Endodermal cell (in vitro differentiated cells): ENCODE measurements around the gene ADCY10. TPM values are rescaled to one million over a fixed set of nuclear protein-coding genes. Genes with fewer than 3 reads are reported as not detected.
A peak's percentile ranks its signal among the peaks of the same experiment; 100 is the strongest.

Experiments
- DNase-seq: peaks from one replicate; pipeline ENCODE4 v3.0.0-alpha.2; 2017
- H3K27ac ChIP-seq: 2 replicates; pipeline ENCODE4 v1.5.1; 2013; ENCODE audit warnings: mild to moderate bottlenecking, low read depth, low read length, moderate library complexity
- H3K27me3 ChIP-seq: 2 replicates; pipeline ENCODE4 v1.6.1; 2013; ENCODE audit warnings: mild to moderate bottlenecking, low read length, moderate library complexity; ENCODE audit not compliant: insufficient read depth, control insufficient read depth, poor library complexity, severe bottlenecking
- H3K36me3 ChIP-seq: 2 replicates; pipeline ENCODE4 v1.7.0; 2013; ENCODE audit warnings: mild to moderate bottlenecking, low read length, moderate library complexity; ENCODE audit not compliant: control insufficient read depth, insufficient read depth
- H3K4me1 ChIP-seq: one replicate; pipeline ENCODE4 v1.7.0; 2013; ENCODE audit warnings: low read length; ENCODE audit not compliant: control insufficient read depth, insufficient read depth
- H3K4me3 ChIP-seq: 2 replicates; pipeline ENCODE4 v1.5.1; 2013; ENCODE audit warnings: mild to moderate bottlenecking, low read length, moderate library complexity
- H3K9ac ChIP-seq: 2 replicates; pipeline ENCODE4 v1.6.1; 2013; ENCODE audit warnings: mild to moderate bottlenecking, low read length, moderate library complexity; ENCODE audit not compliant: poor library complexity, severe bottlenecking; ENCODE audit errors: extremely low read depth
- H3K9me3 ChIP-seq: 2 replicates; pipeline ENCODE4 v1.6.1; 2013; ENCODE audit warnings: mild to moderate bottlenecking, low read length, moderate library complexity; ENCODE audit not compliant: control insufficient read depth
- H3K27ac Mint-ChIP-seq: 2 replicates; pipeline ENCODE4 v1.8.0; 2020; ENCODE audit warnings: mixed read lengths
- H3K27me3 Mint-ChIP-seq: 2 replicates; pipeline ENCODE4 v1.8.0; 2021; ENCODE audit warnings: mild to moderate bottlenecking, mixed read lengths; ENCODE audit not compliant: insufficient read depth
- H3K36me3 Mint-ChIP-seq: 2 replicates; pipeline ENCODE4 v1.8.0; 2020; ENCODE audit warnings: low read depth, mixed read lengths
- H3K4me1 Mint-ChIP-seq: 2 replicates; pipeline ENCODE4 v1.8.0; 2020; ENCODE audit warnings: mixed read lengths
- H3K4me3 Mint-ChIP-seq: 2 replicates; pipeline ENCODE4 v1.8.0; 2020; ENCODE audit warnings: mild to moderate bottlenecking, moderate library complexity, mixed read lengths
- H3K9me3 Mint-ChIP-seq: 2 replicates; pipeline ENCODE4 v1.8.0; 2020; ENCODE audit warnings: mild to moderate bottlenecking, mixed read lengths
- WGBS, 2 experiments: methylation state at CpG; one replicate each; pipeline versions ENCODE4 v1.1.5 to v1.1.7; 2013; ENCODE audit warnings: missing lambda C conversion rate in 2 of 2, mixed read lengths in 1 of 2; ENCODE audit not compliant: insufficient coverage in 1 of 2, insufficient read length in 1 of 2; 5-methylcytosine and 5-hydroxymethylcytosine counted together
- total RNA-seq, 2 donors: library from RNA; stranded (reverse); fragmentation: NEBNext Ultra II Directional in 1 of 2; extraction: Animal tissue kit (Norgen Biotek cat#: 25700) in 1 of 2; gene quantifications; 2 replicates in 1 of 2; 3 replicates in 1 of 2; pipeline ENCODE4 v1.2.1, GENCODE V29; 2021
- TF ChIP-seq, protein P1 (sequence below): fragments of 200-600 bp; sonication (generic); conservative IDR thresholded peaks from 2 replicates; pipeline ENCODE4 v1.5.0; 2021; ENCODE audit warnings: antibody characterized with exemption, mild to moderate bottlenecking

ADCY10 gene
- total RNA-seq, 2 donors from 2014 or later, result 0.13 TPM; not detected in 1

DNA sequence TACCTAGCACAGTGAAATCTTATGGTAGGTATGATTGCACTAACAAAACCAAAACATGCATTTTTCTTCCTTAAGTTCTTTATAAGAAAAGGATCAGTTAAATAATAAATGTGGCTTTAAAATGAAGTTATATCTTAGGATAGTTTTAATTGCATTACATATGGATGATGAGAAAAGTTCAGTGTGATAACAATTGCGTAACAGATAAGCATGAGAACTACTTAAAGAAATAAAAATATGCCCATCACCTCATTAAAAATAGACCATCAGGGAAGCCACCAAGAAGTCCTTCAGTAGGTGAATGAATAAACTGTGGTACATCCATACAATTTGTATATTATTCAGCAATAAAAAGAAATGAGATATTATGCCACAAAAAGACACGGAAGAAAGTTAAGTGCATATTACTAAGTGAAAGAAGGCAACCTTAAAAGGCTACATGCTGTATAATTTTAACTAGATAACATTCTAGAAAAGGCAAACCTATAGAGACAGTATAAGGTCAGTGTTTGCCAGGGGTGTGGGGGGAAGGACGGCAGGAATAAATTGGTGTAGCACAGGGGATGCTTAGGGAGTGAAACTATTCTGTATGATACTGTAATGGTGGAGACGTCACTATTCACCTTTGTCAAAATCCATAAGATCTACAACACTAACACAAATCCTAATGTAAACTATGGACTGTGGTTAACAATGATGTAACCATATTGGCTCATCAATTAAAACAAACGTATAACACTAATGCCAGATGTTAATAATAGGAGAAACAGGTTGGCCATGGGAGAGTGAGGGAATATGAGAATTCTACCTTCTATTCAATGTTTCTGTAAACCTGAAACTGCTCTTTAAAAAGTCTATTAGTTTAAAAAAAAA, 149.2 kb downstream of the ADCY10 start:
- no peaks in the 10 kb centered on the region for H3K4me1 ChIP-seq
- no peak overlapping the region for H3K27ac ChIP-seq
- peaks cover 25% of the 10 kb centered on the region for H3K36me3 ChIP-seq
- Mint-ChIP-seq H3K27ac (no peak overlapping the region), H3K36me3 (peaks cover 31% of the 10 kb centered on the region), H3K4me3 (no peak overlapping the region), H3K27me3 (peaks cover 4% of the 10 kb centered on the region), H3K4me1 (peaks cover 38% of the 10 kb centered on the region), H3K9me3 (no peaks in the 10 kb centered on the region)
- no peaks in the 10 kb centered on the region for H3K27me3 ChIP-seq
- no peak for DNase-seq
- H3K9ac ChIP-seq, result no peak overlapping the region
- WGBS, 2 experiments, result 90 to 100% methylated on average over 1 to 5 of the region's 5 CpGs
- H3K9me3 ChIP-seq, result no peaks in the 10 kb centered on the region
- no peak overlapping the region for H3K4me3 ChIP-seq
- TF ChIP-seq, protein P1, sequence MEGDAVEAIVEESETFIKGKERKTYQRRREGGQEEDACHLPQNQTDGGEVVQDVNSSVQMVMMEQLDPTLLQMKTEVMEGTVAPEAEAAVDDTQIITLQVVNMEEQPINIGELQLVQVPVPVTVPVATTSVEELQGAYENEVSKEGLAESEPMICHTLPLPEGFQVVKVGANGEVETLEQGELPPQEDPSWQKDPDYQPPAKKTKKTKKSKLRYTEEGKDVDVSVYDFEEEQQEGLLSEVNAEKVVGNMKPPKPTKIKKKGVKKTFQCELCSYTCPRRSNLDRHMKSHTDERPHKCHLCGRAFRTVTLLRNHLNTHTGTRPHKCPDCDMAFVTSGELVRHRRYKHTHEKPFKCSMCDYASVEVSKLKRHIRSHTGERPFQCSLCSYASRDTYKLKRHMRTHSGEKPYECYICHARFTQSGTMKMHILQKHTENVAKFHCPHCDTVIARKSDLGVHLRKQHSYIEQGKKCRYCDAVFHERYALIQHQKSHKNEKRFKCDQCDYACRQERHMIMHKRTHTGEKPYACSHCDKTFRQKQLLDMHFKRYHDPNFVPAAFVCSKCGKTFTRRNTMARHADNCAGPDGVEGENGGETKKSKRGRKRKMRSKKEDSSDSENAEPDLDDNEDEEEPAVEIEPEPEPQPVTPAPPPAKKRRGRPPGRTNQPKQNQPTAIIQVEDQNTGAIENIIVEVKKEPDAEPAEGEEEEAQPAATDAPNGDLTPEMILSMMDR, result no peak

DNA sequence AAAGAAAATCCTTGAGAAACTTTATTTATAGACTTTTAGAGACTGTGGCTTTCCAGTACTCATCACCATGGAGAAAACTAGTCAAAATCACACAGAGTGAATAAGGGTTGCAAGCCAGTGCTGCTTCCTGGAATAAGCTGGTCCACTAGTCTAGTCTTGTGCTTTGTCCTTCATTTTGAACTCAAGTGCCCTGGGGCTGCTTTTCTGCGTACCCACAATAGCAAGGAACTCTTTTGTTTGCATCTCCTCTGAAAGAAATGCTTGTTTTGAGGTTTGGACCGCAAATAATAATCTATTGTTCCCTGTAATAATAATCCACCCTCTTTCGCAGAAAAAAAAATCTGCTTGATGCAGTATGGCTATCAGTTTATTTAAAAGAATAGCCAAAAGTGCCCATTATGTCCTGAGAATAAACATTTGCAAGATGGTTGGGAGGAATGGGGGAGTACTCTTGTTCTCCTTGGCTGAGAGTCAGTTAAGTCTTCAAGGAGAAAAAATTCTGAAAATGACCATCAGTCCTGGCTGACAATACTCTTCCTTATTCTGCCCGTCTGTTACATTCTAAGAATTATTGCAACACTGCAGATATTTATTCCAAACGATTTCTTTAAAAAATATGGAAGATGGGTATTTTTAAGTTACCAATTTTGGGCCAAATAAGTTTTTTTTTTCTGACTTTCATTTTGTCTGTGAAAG, 150.3 kb downstream of the ADCY10 start:
- Histone ChIP-seq H3K27me3 (no peaks in the 10 kb centered on the region), H3K27ac (peak overlapping the region; percentile 50), H3K9ac (no peak overlapping the region), H3K4me1 (no peaks in the 10 kb centered on the region), H3K4me3 (no peak overlapping the region), H3K36me3 (peaks cover 17% of the 10 kb centered on the region), H3K9me3 (no peaks in the 10 kb centered on the region)
- H3K27ac Mint-ChIP-seq, result no peak overlapping the region
- H3K27me3 Mint-ChIP-seq, result peaks cover 3% of the 10 kb centered on the region
- WGBS, 2 experiments, result 91% methylated on average over 5 of the region's 5 CpGs; no CpG with 5 or more reads in 1 of the 2 experiments
- H3K9me3 Mint-ChIP-seq, result no peaks in the 10 kb centered on the region
- no peak for DNase-seq
- peaks cover 24% of the 10 kb centered on the region for H3K36me3 Mint-ChIP-seq
- H3K4me1 Mint-ChIP-seq, result peaks cover 32% of the 10 kb centered on the region
- TF ChIP-seq, protein P1, result no peak
- H3K4me3 Mint-ChIP-seq, result no peak overlapping the region

DNA sequence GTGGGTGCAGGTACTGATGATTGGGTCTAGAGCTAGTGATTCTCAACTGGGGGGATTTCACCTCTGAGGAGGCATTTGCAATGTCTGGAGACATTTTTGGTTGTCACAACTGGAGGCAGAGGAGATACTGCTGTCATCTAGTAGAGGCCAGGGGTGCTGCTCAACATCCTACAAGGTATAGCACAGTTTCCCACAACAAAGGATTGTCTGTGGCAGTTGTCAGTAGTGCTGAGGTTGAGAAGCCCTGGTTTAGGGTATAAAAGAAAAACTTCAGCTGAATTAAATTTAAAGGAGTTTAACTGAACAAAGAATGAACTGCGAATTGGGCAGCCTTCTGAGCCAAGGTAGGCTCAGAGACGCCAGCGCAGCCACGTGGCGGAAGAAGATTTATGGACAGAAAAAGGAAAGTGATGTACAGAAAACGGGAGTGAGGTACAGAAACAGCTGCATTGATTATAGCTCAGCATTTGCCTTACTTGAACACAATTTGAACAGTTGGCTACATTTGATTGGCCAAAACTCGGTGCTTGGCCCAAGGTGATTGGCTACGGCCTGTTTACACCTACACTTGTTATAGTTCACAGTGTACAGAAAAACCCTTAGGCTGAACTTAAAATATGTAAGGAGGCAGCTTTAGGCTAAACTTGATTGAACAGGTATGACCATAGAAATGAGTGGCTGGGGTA, 151.7 kb downstream of the ADCY10 start:
- 94 to 96% methylated on average over 6 to 8 of the region's 8 CpGs for WGBS, 2 experiments
- no peak overlapping the region for H3K4me3 Mint-ChIP-seq
- no peaks in the 10 kb centered on the region for H3K27me3 Mint-ChIP-seq
- peak overlapping the region; percentile 31 for H3K27ac Mint-ChIP-seq
- no peak overlapping the region for H3K27ac ChIP-seq
- no peaks in the 10 kb centered on the region for H3K4me1 ChIP-seq
- H3K9me3 Mint-ChIP-seq, result no peaks in the 10 kb centered on the region
- H3K36me3 Mint-ChIP-seq, result peaks cover 12% of the 10 kb centered on the region
- H3K27me3 ChIP-seq, result no peaks in the 10 kb centered on the region
- peaks cover 7% of the 10 kb centered on the region for H3K36me3 ChIP-seq
- TF ChIP-seq, protein P1, result no peak
- no peaks in the 10 kb centered on the region for H3K9me3 ChIP-seq
- no peak for DNase-seq
- H3K4me1 Mint-ChIP-seq, result peaks cover 31% of the 10 kb centered on the region
- no peak overlapping the region for H3K4me3 ChIP-seq
- H3K9ac ChIP-seq, result no peak overlapping the region
